ENCODE measurements around the gene CENPA. TPM values are rescaled to one million over a fixed set of nuclear protein-coding genes. Genes with fewer than 3 reads are reported as not detected.
A peak's percentile ranks its signal among the peaks of the same experiment; 100 is the strongest.

The CENPA gene
- total and polyA plus RNA-seq, 2 of the 13 experiments (the other 11 are each of a cell fraction or from before 2014, with no cell fraction given) = 28.5 to 38.5 TPM

DNA sequence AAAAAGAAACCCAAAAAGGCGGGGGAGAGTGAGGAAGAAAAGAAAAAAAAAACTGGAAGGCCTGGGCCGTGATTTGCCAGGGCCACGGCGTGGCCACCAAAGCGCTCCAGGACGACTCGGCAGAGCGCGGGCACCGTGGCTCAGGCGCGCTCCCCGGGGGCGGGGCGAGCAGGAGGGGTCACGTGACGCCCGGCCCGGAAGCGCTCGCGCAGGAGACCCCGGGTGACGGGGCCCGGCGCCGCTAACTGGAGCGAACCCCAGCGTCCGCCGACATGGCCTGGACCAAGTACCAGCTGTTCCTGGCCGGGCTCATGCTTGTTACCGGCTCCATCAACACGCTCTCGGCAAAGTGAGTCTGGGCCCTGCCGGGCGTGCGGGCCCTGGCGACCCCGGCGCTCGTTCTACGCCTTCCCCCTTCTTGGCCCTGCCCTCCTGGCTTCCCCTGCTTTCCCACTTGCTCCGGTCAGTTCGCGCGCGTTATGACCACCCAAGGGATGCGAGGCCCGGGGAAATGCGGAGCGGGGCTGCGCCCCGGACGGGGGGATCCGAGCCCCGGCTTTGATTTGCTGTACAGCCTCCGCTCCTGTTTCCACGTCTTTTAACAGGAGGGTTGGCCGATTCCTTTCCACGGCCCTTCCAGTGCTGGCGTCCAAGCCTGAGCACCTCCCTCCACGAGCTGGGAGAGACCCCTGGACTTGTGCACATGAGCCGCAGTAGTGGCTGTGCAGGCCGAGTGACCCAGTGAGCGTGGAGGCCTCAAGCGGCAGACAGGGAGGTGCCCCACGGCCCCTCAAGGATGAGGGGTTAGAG, 21.6 kb upstream of the CENPA start, which contains the start of gene SLC35F6 (continued):
- TF ChIP-seq SNRNP70 (IDR thresholded peaks at IDR 0.05; ENCODE audit: low read depth, low read length) (no peak), FOXC1 (CRISPR knock-in tag; IDR thresholded peaks at IDR 0.05; ENCODE audit: borderline replicate concordance) (peak; percentile 98), GZF1 (CRISPR knock-in tag; IDR thresholded peaks at IDR 0.05) (no peak), MYPOP (CRISPR knock-in tag; IDR thresholded peaks at IDR 0.05) (peak; percentile 61), RXRA (CRISPR knock-in tag; IDR thresholded peaks at IDR 0.05) (peak; percentile 79), ZNF260 (CRISPR knock-in tag; IDR thresholded peaks at IDR 0.05; ENCODE audit: borderline replicate concordance, low read depth) (no peak), HOXA7 (CRISPR knock-in tag; IDR thresholded peaks at IDR 0.05) (no peak), ZNF17 (CRISPR knock-in tag; IDR thresholded peaks at IDR 0.05) (peak; percentile 34; the same call in 1 of the 2 replicates), MAFK (conservative IDR thresholded peaks at IDR 0.05 in 1 of 2, IDR thresholded peaks at IDR 0.05 in 1 of 2; ENCODE audit: low read length in 2 of 2) (no peak), ZNF777 (CRISPR knock-in tag; IDR thresholded peaks at IDR 0.05) (no peak; the same call in 1 of the 2 replicates), ZNF605 (CRISPR knock-in tag; IDR thresholded peaks at IDR 0.05) (0 out of 2 replicates have a peak, but pooled peaks have one; percentile 29), PTBP1 (IDR thresholded peaks at IDR 0.05; ENCODE audit: low read depth, low read length, poor library complexity, severe bottlenecking) (no peak), ZNF629 (CRISPR knock-in tag; conservative IDR thresholded peaks at IDR 0.05) (no peak; the same call in 1 of the 2 replicates), FOXP1 (IDR thresholded peaks at IDR 0.05) (no peak), FOXP1 (CRISPR knock-in tag; IDR thresholded peaks at IDR 0.05) (no peak), ZNF839 (CRISPR knock-in tag; IDR thresholded peaks at IDR 0.05; ENCODE audit: borderline replicate concordance) (no peak)
- TF ChIP-seq, protein P1, sequence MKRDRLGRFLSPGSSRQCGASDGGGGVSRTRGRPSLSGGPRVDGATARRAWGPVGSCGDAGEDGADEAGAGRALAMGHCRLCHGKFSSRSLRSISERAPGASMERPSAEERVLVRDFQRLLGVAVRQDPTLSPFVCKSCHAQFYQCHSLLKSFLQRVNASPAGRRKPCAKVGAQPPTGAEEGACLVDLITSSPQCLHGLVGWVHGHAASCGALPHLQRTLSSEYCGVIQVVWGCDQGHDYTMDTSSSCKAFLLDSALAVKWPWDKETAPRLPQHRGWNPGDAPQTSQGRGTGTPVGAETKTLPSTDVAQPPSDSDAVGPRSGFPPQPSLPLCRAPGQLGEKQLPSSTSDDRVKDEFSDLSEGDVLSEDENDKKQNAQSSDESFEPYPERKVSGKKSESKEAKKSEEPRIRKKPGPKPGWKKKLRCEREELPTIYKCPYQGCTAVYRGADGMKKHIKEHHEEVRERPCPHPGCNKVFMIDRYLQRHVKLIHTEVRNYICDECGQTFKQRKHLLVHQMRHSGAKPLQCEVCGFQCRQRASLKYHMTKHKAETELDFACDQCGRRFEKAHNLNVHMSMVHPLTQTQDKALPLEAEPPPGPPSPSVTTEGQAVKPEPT (CRISPR knock-in tag; IDR thresholded peaks at IDR 0.05; ENCODE audit: low read depth) = no peak; the same call in 1 of the 2 replicates
- TF ChIP-seq, protein P2, sequence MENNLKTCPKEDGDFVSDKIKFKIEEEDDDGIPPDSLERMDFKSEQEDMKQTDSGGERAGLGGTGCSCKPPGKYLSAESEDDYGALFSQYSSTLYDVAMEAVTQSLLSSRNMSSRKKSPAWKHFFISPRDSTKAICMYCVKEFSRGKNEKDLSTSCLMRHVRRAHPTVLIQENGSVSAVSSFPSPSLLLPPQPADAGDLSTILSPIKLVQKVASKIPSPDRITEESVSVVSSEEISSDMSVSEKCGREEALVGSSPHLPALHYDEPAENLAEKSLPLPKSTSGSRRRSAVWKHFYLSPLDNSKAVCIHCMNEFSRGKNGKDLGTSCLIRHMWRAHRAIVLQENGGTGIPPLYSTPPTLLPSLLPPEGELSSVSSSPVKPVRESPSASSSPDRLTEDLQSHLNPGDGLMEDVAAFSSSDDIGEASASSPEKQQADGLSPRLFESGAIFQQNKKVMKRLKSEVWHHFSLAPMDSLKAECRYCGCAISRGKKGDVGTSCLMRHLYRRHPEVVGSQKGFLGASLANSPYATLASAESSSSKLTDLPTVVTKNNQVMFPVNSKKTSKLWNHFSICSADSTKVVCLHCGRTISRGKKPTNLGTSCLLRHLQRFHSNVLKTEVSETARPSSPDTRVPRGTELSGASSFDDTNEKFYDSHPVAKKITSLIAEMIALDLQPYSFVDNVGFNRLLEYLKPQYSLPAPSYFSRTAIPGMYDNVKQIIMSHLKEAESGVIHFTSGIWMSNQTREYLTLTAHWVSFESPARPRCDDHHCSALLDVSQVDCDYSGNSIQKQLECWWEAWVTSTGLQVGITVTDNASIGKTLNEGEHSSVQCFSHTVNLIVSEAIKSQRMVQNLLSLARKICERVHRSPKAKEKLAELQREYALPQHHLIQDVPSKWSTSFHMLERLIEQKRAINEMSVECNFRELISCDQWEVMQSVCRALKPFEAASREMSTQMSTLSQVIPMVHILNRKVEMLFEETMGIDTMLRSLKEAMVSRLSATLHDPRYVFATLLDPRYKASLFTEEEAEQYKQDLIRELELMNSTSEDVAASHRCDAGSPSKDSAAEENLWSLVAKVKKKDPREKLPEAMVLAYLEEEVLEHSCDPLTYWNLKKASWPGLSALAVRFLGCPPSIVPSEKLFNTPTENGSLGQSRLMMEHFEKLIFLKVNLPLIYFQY (CRISPR knock-in tag; IDR thresholded peaks at IDR 0.05; ENCODE audit: borderline replicate concordance) = peak; percentile 80; the same call in 1 of the 2 replicates
- TF ChIP-seq, protein P3, sequence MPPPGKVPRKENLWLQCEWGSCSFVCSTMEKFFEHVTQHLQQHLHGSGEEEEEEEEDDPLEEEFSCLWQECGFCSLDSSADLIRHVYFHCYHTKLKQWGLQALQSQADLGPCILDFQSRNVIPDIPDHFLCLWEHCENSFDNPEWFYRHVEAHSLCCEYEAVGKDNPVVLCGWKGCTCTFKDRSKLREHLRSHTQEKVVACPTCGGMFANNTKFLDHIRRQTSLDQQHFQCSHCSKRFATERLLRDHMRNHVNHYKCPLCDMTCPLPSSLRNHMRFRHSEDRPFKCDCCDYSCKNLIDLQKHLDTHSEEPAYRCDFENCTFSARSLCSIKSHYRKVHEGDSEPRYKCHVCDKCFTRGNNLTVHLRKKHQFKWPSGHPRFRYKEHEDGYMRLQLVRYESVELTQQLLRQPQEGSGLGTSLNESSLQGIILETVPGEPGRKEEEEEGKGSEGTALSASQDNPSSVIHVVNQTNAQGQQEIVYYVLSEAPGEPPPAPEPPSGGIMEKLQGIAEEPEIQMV (CRISPR knock-in tag; IDR thresholded peaks at IDR 0.05; ENCODE audit: low read depth) = peak; percentile 92

Measured in HepG2 (cell line).